ENCODE data around the gene C1orf116.

- TF ChIP-seq CTCF (IDR thresholded peaks at IDR 0.05 in 2 of 3, conservative IDR thresholded peaks at IDR 0.05 in 1 of 3; ENCODE audit: control insufficient read depth in 2 of 3, extremely low read depth in 1 of 3, insufficient read depth in 1 of 3, low read depth in 3 of 3, low read length in 3 of 3) (no peak), ATF3 (IDR thresholded peaks at IDR 0.05; ENCODE audit: borderline replicate concordance, extremely low read depth, low read depth, low read length) (no peak), MTA3 (IDR thresholded peaks at IDR 0.05; ENCODE audit: borderline replicate concordance, low read length) (no peak), POLR2AphosphoS5 (IDR thresholded peaks at IDR 0.05; ENCODE audit: low read length) (no peak), ATF7 (IDR thresholded peaks at IDR 0.05; ENCODE audit: low read depth) (no peak), GATAD2B (conservative IDR thresholded peaks at IDR 0.05; ENCODE audit: low read depth) (no peak), TCF12 (IDR thresholded peaks at IDR 0.05; ENCODE audit: low read depth, low read length) (no peak), MYC (IDR thresholded peaks at IDR 0.05; ENCODE audit: insufficient read depth, insufficient read length, insufficient replicate concordance, low read length, severe bottlenecking) (no peak)
Observed at GRCh38 chr1:206986402-206986801, 46.2 kb downstream of the C1orf116 start.
